ENCODE data around the gene RAB20.

- TF ChIP-seq CTCF (IDR thresholded peaks at IDR 0.05) (no peak), EZH2 (IDR thresholded peaks at IDR 0.05; ENCODE audit: borderline replicate concordance, insufficient read depth, low read depth, low read length, poor library complexity, severe bottlenecking) (no peak)
These were observed 65.2 kb downstream of the RAB20 start for GRCh38 chr13:110496281-110496680.
